ENCODE results near the gene CSNK1A1.

DNA sequence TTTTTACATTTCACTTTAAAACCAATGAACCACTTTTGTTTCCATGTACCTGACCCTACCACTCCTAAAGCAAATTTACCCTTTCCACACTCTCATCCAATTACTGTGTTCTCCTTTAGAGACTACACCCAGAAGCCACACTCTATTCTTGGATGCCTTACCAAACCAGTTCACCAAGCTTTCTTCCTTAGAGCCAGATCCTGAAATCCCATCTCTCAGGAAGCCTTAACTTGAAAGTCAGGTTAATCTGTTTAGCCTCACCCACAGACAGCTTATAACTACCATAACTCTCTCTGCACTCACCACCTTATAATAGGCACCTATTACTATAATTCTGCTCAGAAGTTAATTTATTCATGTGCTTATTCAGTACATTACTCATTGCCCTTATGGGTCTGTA lies 4.3 kb downstream of the CSNK1A1 start:
- TF ChIP-seq YY1 (IDR thresholded peaks at IDR 0.05; ENCODE audit: insufficient read depth, insufficient read length) (no peak), SUZ12 (IDR thresholded peaks at IDR 0.05; ENCODE audit: extremely low read depth, insufficient read depth, insufficient read length) (no peak)

All from NT2/D1 (cell line).